A549 (cell line): Measurements from ENCODE around the gene TLCD5. TPM values are rescaled to one million over a fixed set of nuclear protein-coding genes. Genes with fewer than 3 reads are reported as not detected.

ENCODE experiments used
- ATAC-seq, 2 experiments: fragments of 200-7000 bp in 1 of 2; fragments of >200 bp in 1 of 2; cut with Nextera tagmentation in 1 of 2; cut with Tn5 transposase in 1 of 2; 3 replicates each; pipeline versions ENCODE4 v1.8.0 to v1.9.1; 2018 to 2020; ENCODE audit warnings: mild to moderate bottlenecking in 1 of 2, moderate library complexity in 1 of 2
- CTCF ChIA-PET: fragments of 300-600 bp; sonication (Branson Sonifier 250); formaldehyde crosslinking; extraction: SDS; loops from one replicate; lab custom pipeline; 2021; ENCODE audit warnings: antibody characterized with exemption, inconsistent platforms; lab: Yijun Ruan, JAX
- POLR2A ChIA-PET: fragments of 350-600 bp; formaldehyde crosslinking; extraction: SDS; loops from one replicate; lab custom pipeline; 2021; ENCODE audit warnings: antibody characterized with exemption, inconsistent platforms; lab: Yijun Ruan, JAX
- DNase-seq, 2 experiments: peaks; one replicate each; pipeline versions ENCODE4 v3.0.0 to v3.0.0-alpha.2; 2011 to 2016; ENCODE audit warnings: low read depth in 1 of 2, low spot score in 1 of 2
- FAIRE-seq: peaks from 2 replicates; lab custom pipeline; 2011; peaks lifted over from hg19 to GRCh38; lab: Jason Lieb, UNC
- H3K27ac ChIP-seq, 2 experiments: fragments of >200 bp; sonication (Bioruptor Twin); formaldehyde crosslinking; 3 replicates each; pipeline ENCODE4 v1.5.1; 2016 to 2017
- H3K4me1 ChIP-seq: fragments of >200 bp; sonication (Bioruptor Twin); formaldehyde crosslinking; 3 replicates; pipeline ENCODE4 v1.6.1; 2016
- H3K4me2 ChIP-seq: fragments of >200 bp; sonication (Bioruptor Twin); formaldehyde crosslinking; 3 replicates; pipeline ENCODE4 v1.6.1; 2016
- H3K4me3 ChIP-seq: fragments of >200 bp; sonication (Bioruptor Twin); formaldehyde crosslinking; 3 replicates; pipeline ENCODE4 v1.5.1; 2016
- H3K9me3 ChIP-seq: fragments of >200 bp; sonication (Bioruptor Twin); formaldehyde crosslinking; 3 replicates; pipeline ENCODE4 v1.6.1; 2016
- BHLHE40 ChIP-seq: IDR thresholded peaks from 2 replicates; pipeline ENCODE4 v1.6.1; 2012; ENCODE audit warnings: low read depth, low read length, inconsistent platforms
- CBX8 ChIP-seq: fragments of 200-600 bp; sonication (generic); IDR thresholded peaks from 2 replicates; pipeline ENCODE4 v1.6.1; 2016
- CEBPB ChIP-seq, 2 experiments: fragments of >200 bp in 1 of 2; sonication (Bioruptor Twin) in 1 of 2; formaldehyde crosslinking in 1 of 2; IDR thresholded peaks; 2 replicates each; pipeline ENCODE4 v1.6.1; 2012 to 2016
- CHD2 ChIP-seq: fragments of 150-350 bp; IDR thresholded peaks from 2 replicates; pipeline ENCODE4 v1.6.1; 2014; ENCODE audit warnings: low read length; ENCODE audit not compliant: partially characterized antibody
- CHD4 ChIP-seq: fragments of 200-600 bp; sonication (generic); IDR thresholded peaks from 2 replicates; pipeline ENCODE4 v1.6.1; 2016; ENCODE audit warnings: antibody characterized with exemption, mild to moderate bottlenecking, borderline replicate concordance
- EP300 ChIP-seq, 2 experiments: fragments of >200 bp; sonication (Bioruptor Twin); formaldehyde crosslinking; IDR thresholded peaks; 2 replicates in 1 of 2; 3 replicates in 1 of 2; pipeline ENCODE4 v1.6.1; 2016 to 2017
- HDAC2 ChIP-seq: fragments of 200-600 bp; sonication (generic); IDR thresholded peaks from 2 replicates; pipeline ENCODE4 v1.6.1; 2016
- HES2 ChIP-seq: fragments of >200 bp; sonication (Bioruptor Twin); formaldehyde crosslinking; IDR thresholded peaks from 2 replicates; pipeline ENCODE4 v1.6.1; 2016
- HEYL ChIP-seq: fragments of 250-450 bp; sonication (Bioruptor Pico); IDR thresholded peaks from 2 replicates; pipeline ENCODE4 v1.8.0; 2021; ENCODE audit warnings: mild to moderate bottlenecking, moderate library complexity
- HOXA7 ChIP-seq: fragments of 250-450 bp; sonication (Bioruptor Pico); IDR thresholded peaks from 2 replicates; pipeline ENCODE4 v1.5.0; 2020; ENCODE audit warnings: mild to moderate bottlenecking, moderate library complexity
- JUN ChIP-seq, 2 experiments: fragments of >200 bp; sonication (Bioruptor Twin); formaldehyde crosslinking; IDR thresholded peaks; 2 replicates in 1 of 2; 3 replicates in 1 of 2; pipeline ENCODE4 v1.6.1; 2016 to 2017
- KDM1A ChIP-seq: fragments of 200-600 bp; sonication (generic); IDR thresholded peaks from 2 replicates; pipeline ENCODE4 v1.6.1; 2016; ENCODE audit warnings: low read depth, mild to moderate bottlenecking
- NPAS2 ChIP-seq: fragments of 250-450 bp; sonication (Bioruptor Pico); IDR thresholded peaks from 2 replicates; pipeline ENCODE4 v1.8.0; 2022; ENCODE audit warnings: mild to moderate bottlenecking, moderate library complexity, borderline replicate concordance
- NR3C1 ChIP-seq: fragments of >200 bp; sonication (Bioruptor Twin); formaldehyde crosslinking; IDR thresholded peaks from 3 replicates; pipeline ENCODE4 v1.6.1; 2017
- PBX3 ChIP-seq: IDR thresholded peaks from 2 replicates; pipeline ENCODE4 v1.6.1; 2012
- PHF8 ChIP-seq: fragments of 200-600 bp; sonication (generic); IDR thresholded peaks from 2 replicates; pipeline ENCODE4 v1.6.1; 2016; ENCODE audit warnings: low read depth, mild to moderate bottlenecking, antibody characterized with exemption, moderate library complexity, borderline replicate concordance
- RAD21 ChIP-seq, 2 experiments: fragments of >200 bp in 1 of 2; sonication (Bioruptor Twin) in 1 of 2; formaldehyde crosslinking in 1 of 2; IDR thresholded peaks in 1 of 2; conservative IDR thresholded peaks in 1 of 2; 2 replicates in 1 of 2; 3 replicates in 1 of 2; pipeline ENCODE4 v1.6.1; 2012 to 2018; ENCODE audit warnings: inconsistent platforms in 1 of 2
- RARB ChIP-seq: fragments of 250-450 bp; sonication (Bioruptor Pico); IDR thresholded peaks from 2 replicates; pipeline ENCODE4 v1.8.0; 2021; ENCODE audit warnings: mild to moderate bottlenecking, moderate library complexity
- RCOR1 ChIP-seq: fragments of 150-350 bp; IDR thresholded peaks from 2 replicates; pipeline ENCODE4 v1.6.1; 2014; ENCODE audit warnings: antibody characterized with exemption, low read length, low read depth
- WGBS: methylation state at CpG from one replicate; pipeline ENCODE4 v1.1.6; 2017; ENCODE audit errors: missing lambda C conversion rate; 5-methylcytosine and 5-hydroxymethylcytosine counted together
- polyA plus RNA-seq, 4 experiments: library from polyadenylated mRNA; depleted of rRNA in 3 of 4; stranded (reverse); fragments of >200 nt; fragmentation: RNase III in 1 of 4; extraction: RNeasy Plus Mini Kit Qiagen cat#74134 plus additional on column Dnase treatment in 1 of 4; gene quantifications; 2 replicates in 3 of 4; 3 replicates in 1 of 4; pipeline ENCODE4 v1.2.3, GENCODE V29; 2011 to 2017
- TF ChIP-seq, protein P1 (sequence below): fragments of 200-600 bp; sonication (generic); IDR thresholded peaks from 2 replicates; pipeline ENCODE4 v1.6.1; 2016; ENCODE audit warnings: antibody characterized with exemption, mild to moderate bottlenecking, moderate library complexity

TLCD5 gene
- polyA plus RNA-seq, 2 of the 4 experiments (the other 2 are of a cell fraction), result 5.8 to 12.9 TPM

- TF ChIP-seq NPAS2 (no peak), HEYL (no peak), KDM1A (no peak), RCOR1 (no peak), EP300 (IDR thresholded peaks at IDR 0.05) (no peak)
These were observed 21.1 kb downstream of the TLCD5 start (continued) for GRCh38 chr11:120346233-120346632.

- DNase-seq, result no peak
- no peak overlapping the region for H3K4me2 ChIP-seq
- POLR2A ChIA-PET, result no interaction called here
- no peak for TF ChIP-seq CBX8
- no peak for TF ChIP-seq KDM1A
- TF ChIP-seq HDAC2, result no peak
- TF ChIP-seq PBX3, result no peak
- no peak for TF ChIP-seq HES2
- peaks cover 32% of the 10 kb centered on the region for H3K4me1 ChIP-seq
- CTCF ChIA-PET, result interaction anchor here (1.0 to 1.4 kb wide), 2 partner anchors 14 to 161 kb away, joined by 3 read pairs; partner anchors contain the start of genes ARHGEF12 and GRIK4
- H3K27ac ChIP-seq, result no peak overlapping the region
- no peak for FAIRE-seq
- H3K4me3 ChIP-seq, result no peak overlapping the region
- no peaks in the 10 kb centered on the region for H3K9me3 ChIP-seq
- no peak for ATAC-seq
These were observed 25.5 kb downstream of the TLCD5 start for GRCh38 chr11:120350637-120351036.

- POLR2A ChIA-PET, result no interaction called here
- Histone ChIP-seq H3K27ac (no peak overlapping the region), H3K4me3 (no peak overlapping the region), H3K4me2 (no peak overlapping the region), H3K9me3 (no peaks in the 10 kb centered on the region), H3K4me1 (peaks cover 24% of the 10 kb centered on the region)
- DNase-seq (no peak), FAIRE-seq (no peak), ATAC-seq (no peak)
- no peak for TF ChIP-seq CEBPB (IDR thresholded peaks at IDR 0.05)
- WGBS, result 77% methylated on average over 6 of the region's 6 CpGs
- CTCF ChIA-PET, result no interaction called here
These were observed 27.3 kb downstream of the TLCD5 start for GRCh38 chr11:120352405-120352804.

DNA sequence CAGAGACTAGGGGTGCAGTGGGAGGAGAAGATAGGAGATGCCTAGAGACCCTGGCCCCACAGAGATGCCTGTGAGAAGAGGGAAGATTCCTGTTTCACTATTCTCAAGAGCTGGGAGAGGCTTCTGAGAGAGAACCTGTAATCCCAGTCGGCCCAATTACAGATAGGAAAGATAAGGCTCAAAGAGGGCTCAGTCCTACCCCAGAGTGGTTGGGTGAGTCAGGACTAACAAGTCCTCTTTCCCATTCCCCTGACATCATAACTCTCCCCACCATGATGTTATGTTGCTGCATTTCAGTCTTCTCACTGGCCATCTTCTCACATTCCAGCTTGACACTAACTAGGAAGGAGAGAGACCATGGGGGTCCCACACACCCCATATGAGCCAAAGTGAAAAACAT is 29.0 kb downstream of the TLCD5 start:
- Histone ChIP-seq H3K4me2 (no peak overlapping the region), H3K4me3 (no peak overlapping the region), H3K27ac (no peak overlapping the region), H3K4me1 (peaks cover 19% of the 10 kb centered on the region; the same call in 2 of the 3 replicates), H3K9me3 (no peaks in the 10 kb centered on the region)
- FAIRE-seq (no peak), DNase-seq (no peak), ATAC-seq (peak in 1 of 2 experiments; percentile 33; a peak in 2 of 6 replicates)
- POLR2A ChIA-PET, result interaction anchor here (1.1 kb wide), 1 partner anchor 17 kb away, joined by 3 read pairs; no protein-coding TSS in a partner anchor
- TF ChIP-seq HES2, result no peak
- no peak for TF ChIP-seq RARB (CRISPR knock-in tag)
- TF ChIP-seq RAD21 (conservative IDR thresholded peaks at IDR 0.05 in 1 of 2, IDR thresholded peaks at IDR 0.05 in 1 of 2), result no peak
- no peak for TF ChIP-seq PHF8
- TF ChIP-seq, protein P1, sequence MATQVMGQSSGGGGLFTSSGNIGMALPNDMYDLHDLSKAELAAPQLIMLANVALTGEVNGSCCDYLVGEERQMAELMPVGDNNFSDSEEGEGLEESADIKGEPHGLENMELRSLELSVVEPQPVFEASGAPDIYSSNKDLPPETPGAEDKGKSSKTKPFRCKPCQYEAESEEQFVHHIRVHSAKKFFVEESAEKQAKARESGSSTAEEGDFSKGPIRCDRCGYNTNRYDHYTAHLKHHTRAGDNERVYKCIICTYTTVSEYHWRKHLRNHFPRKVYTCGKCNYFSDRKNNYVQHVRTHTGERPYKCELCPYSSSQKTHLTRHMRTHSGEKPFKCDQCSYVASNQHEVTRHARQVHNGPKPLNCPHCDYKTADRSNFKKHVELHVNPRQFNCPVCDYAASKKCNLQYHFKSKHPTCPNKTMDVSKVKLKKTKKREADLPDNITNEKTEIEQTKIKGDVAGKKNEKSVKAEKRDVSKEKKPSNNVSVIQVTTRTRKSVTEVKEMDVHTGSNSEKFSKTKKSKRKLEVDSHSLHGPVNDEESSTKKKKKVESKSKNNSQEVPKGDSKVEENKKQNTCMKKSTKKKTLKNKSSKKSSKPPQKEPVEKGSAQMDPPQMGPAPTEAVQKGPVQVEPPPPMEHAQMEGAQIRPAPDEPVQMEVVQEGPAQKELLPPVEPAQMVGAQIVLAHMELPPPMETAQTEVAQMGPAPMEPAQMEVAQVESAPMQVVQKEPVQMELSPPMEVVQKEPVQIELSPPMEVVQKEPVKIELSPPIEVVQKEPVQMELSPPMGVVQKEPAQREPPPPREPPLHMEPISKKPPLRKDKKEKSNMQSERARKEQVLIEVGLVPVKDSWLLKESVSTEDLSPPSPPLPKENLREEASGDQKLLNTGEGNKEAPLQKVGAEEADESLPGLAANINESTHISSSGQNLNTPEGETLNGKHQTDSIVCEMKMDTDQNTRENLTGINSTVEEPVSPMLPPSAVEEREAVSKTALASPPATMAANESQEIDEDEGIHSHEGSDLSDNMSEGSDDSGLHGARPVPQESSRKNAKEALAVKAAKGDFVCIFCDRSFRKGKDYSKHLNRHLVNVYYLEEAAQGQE, result no peak
- TF ChIP-seq CHD2, result no peak
- no peak for TF ChIP-seq CHD4
- TF ChIP-seq HOXA7, result no peak
- TF ChIP-seq NR3C1, result no peak
- no peak for TF ChIP-seq BHLHE40
- TF ChIP-seq JUN (IDR thresholded peaks at IDR 0.05), result no peak
- CTCF ChIA-PET, result no interaction called here
- 57% methylated on average over 1 of the region's 1 CpG for WGBS
